GM21381 (cell line): ENCODE measurements around the gene MUC5AC.
"Not testable (repeated sequence)": the region's sequence is repeated elsewhere in the genome, so short reads cannot be mapped to it uniquely, and the experiment has no call there.

ENCODE experiments used
- ATAC-seq: cut with Tn5 transposase; IDR thresholded peaks from one replicate; pipeline ENCODE4 v1.9.1; 2021; ENCODE audit warnings: mild to moderate bottlenecking, moderate library complexity; ENCODE audit not compliant: unreplicated experiment

MUC5AC gene

DNA sequence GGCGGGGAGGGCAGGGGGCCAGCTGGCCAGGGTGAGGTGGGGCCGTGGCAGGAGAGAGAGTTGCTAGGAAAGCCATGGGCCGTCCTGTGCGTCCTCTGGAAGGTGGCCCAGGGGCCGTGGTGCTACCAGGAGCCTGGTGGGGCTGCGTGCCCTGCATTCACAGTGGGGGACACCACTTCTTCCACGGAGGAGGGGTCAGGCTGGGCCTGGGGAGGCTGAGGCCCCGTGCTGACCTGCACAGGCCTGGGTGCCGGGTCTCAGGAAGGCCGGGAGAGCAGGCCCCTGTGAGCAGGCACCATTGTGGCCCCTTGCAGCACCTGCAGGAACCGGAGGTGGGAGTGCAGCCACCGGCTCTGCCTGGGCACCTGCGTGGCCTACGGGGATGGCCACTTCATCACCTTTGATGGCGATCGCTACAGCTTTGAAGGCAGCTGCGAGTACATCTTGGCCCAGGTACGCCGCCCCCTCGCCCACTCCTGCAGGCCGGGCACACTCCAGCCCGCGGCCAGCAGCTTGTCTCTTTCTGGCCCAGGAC is 77.1 kb downstream of the MUC5AC start:
- no peak for ATAC-seq

DNA sequence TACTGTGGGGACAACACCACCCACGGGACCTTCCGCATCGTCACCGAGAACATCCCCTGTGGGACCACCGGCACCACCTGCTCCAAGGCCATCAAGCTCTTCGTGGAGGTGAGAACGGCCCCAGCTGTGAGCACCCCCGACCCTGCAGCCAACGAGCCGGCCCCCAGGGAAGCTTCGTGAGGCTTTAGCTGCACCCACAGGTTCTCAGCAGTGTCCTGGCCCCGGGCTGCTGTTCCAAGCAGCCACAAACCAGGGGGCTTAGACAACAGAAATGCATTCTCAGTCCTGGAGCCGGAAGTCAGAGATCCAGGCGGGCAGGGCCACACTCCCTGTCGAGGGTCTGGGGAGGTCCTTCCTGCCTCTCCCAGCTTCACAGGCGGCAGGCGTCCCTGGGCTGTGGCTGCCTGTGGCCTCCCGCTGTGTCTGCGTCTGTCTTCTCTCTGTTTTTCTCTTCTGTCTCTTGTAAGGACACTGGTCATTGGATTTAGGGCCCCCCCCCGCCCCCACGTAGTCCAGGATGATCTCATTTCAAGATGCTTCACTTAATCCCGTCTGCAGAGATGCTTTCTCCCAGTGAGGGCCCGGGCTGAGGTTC is 77.7 kb downstream of the MUC5AC start:
- no peak for ATAC-seq

DNA sequence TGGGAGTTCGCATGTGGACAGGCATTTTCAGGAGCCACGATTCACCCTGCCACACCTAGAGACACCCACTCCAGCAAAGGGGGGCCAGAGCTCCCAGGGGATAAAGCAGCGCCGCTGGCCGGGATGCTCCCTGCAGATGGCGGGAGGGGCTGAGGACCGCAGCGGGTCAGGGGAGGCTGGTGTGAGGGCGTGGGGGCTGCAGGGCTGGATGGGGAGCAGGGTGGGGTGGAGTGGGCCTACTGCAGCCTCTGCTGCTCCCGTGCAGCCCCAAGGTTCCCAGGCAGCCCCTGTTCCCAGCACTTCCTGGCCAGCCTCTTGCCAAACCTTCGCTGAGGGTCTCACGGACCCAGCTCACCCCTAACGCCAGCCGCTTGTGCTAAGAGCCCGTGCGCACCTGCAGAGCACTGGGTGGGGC is 78.2 kb downstream of the MUC5AC start:
- no peak for ATAC-seq

DNA sequence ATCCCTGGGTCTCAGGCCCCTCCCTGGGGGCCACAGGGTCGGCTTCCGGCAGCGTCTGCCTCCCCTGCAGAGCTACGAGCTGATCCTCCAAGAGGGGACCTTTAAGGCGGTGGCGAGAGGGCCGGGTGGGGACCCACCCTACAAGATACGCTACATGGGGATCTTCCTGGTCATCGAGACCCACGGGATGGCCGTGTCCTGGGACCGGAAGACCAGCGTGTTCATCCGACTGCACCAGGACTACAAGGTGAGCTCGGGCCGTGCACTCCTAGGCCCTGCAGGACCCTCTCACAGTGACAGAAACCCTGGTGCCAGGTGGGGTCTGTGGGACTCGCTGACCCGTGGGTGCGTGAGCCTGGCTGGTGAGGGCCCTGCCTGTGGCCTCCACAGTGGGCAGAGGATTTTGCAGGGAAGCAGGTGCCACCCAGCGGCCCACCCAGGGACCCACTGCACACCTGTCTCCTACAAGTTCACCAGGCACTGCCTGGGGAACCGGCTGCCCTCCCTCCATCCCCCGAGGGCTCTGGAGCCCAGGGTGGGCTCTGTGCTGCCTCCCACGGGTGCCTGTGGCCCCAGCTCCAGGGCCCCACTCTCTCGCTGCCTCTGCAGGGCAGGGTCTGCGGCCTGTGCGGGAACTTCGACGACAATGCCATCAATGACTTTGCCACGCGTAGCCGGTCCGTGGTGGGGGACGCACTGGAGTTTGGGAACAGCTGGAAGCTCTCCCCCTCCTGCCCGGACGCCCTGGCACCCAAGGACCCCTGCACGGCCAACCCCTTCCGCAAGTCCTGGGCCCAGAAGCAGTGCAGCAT is 78.8 kb downstream of the MUC5AC start:
- no peak for ATAC-seq

DNA sequence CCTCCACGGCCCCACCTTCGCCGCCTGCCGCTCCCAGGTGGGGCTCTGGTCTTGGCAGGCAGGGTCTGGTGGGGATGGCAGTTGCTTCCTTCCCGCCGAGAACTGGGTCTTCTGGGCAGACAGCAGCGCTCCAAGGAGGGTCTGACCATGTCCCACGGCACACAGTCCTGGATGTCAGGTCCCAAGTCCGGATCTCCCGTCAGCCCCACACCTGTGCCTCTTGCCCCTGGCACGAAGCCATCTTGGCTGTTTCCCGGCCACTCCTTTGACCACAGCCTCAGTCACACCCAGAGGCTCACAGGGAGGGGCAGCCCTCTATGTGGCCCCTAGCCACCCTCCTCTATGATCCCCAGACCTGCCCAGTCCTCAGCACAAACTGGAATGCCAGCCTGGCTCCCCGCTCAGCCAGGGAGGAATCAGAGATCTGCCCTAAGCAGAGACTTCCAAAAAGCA is 79.4 kb downstream of the MUC5AC start:
- ATAC-seq, result no peak

DNA sequence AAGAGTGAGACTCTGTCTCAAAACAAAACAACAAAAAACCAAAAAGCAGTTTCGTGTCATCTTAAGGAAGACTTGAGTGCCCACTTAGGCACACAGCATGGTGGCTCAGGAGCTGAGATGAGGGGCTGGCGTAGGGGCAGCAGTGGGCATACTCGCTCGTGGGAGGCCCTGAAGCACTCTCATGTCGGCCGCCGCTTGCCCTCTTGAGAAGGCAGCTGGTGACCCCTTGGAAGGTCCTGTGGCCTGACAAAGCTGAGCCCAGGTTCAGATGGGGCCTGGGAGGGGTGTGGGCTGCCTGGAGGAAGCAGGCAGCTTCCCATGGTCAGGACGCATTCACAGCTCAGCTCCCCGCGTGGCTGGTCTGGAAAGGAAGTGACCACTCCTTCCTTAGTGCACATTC is 80.1 kb downstream of the MUC5AC start:
- no peak for ATAC-seq

DNA sequence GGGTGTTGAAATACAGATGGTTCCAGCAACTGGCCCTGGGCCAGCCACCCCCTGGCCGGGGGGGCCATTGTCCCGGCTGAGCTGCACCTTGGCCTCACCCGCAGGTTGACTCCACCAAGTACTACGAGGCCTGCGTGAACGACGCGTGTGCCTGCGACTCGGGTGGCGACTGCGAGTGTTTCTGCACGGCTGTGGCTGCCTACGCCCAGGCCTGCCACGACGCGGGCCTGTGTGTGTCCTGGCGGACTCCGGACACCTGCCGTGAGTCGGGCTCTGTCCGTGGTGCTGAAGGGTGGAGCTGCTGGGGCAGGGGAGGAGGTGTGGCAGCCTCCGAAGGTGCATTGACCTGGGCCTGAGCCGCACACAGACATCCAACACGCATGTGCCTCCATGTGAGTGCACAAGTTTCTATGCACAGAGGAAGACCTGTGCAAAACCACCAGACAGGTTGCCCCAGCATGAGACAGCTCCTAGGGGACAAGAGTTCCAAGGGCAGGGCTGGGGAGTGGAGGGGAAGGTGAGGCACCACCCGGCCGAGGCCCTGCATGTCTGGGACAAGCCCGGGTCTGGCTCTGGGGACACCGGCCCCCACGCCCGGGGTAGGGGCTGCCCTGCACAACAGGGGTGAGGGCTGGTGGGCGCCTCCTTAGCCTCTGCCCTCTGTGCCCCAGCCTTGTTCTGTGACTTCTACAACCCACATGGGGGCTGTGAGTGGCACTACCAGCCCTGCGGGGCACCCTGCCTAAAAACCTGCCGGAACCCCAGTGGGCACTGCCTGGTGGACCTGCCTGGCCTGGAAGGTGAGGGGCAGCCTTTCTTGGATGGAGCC is 81.2 kb downstream of the MUC5AC start:
- ATAC-seq, result no peak

DNA sequence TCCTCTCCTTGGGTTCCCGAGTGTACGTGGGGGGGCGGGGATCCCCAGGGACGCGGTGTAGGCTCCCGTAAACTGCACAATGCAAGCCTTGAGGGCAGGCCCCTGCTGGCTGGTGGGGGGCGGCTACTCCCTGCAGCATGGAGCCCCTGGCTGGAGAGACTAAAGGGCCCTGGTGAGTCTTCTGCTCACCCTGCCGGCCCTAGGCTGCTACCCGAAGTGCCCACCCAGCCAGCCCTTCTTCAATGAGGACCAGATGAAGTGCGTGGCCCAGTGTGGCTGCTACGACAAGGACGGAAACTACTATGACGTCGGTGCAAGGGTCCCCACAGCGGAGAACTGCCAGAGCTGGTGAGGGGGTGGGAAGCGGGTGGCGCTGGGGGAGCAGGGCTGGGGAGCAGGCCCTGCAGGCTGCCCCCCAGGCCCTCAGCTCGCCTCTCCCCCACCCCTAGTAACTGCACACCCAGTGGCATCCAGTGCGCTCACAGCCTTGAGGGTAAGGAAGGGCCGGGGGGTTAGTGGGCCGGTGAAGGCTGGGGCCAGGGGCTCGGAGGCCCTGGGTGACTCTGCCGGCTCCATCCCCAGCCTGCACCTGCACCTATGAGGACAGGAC is 81.9 kb downstream of the MUC5AC start:
- no peak for ATAC-seq

DNA sequence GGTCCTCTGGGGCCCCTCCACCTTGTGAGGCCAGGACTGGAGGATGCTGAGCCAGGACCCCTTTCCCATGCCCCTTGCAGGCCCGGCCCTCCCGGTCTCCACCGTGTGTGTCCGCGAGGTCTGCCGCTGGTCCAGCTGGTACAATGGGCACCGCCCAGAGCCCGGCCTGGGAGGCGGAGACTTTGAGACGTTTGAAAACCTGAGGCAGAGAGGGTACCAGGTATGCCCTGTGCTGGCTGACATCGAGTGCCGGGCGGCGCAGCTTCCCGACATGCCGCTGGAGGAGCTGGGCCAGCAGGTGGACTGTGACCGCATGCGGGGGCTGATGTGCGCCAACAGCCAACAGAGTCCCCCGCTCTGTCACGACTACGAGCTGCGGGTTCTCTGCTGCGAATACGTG is 83.0 kb downstream of the MUC5AC start:
- ATAC-seq, result no peak

DNA sequence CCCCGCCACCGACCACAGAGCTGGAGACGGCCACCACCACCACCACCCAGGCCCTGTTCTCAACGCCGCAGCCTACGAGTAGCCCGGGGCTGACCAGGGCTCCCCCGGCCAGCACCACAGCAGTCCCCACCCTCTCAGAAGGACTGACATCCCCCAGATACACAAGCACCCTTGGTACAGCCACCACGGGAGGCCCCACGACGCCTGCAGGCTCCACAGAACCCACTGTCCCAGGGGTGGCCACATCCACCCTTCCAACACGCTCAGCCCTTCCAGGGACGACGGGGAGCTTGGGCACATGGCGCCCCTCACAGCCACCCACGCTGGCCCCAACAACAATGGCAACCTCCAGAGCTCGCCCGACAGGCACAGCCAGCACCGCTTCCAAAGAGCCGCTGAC is 84.0 kb downstream of the MUC5AC start:
- ATAC-seq, result no peak

DNA sequence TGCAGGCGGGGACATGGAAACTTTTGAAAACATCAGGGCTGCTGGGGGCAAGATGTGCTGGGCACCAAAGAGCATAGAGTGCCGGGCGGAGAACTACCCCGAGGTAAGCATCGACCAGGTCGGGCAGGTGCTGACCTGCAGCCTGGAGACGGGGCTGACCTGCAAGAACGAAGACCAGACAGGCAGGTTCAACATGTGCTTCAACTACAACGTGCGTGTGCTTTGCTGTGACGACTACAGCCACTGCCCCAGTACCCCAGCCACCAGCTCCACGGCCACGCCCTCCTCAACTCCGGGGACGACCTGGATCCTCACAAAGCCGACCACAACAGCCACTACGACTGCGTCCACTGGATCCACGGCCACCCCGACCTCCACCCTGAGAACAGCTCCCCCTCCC is 84.5 kb downstream of the MUC5AC start:
- ATAC-seq, result no peak

DNA sequence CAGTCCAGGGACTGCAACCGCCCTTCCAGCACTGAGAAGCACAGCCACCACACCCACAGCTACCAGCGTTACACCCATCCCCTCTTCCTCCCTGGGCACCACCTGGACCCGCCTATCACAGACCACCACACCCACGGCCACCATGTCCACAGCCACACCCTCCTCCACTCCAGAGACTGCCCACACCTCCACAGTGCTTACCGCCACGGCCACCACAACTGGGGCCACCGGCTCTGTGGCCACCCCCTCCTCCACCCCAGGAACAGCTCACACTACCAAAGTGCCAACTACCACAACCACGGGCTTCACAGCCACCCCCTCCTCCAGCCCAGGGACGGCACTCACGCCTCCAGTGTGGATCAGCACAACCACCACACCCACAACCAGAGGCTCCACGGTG is 85.0 kb downstream of the MUC5AC start:
- ATAC-seq, result not testable (repeated sequence)

DNA sequence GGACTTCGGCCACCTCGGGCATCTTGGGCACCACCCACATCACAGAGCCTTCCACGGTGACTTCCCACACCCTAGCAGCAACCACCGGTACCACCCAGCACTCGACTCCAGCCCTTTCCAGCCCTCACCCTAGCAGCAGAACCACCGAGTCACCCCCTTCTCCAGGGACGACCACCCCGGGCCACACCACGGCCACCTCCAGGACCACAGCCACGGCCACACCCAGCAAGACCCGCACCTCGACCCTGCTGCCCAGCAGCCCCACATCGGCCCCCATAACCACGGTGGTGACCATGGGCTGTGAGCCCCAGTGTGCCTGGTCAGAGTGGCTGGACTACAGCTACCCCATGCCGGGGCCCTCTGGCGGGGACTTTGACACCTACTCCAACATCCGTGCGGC is 85.8 kb downstream of the MUC5AC start:
- not testable (repeated sequence) for ATAC-seq

DNA sequence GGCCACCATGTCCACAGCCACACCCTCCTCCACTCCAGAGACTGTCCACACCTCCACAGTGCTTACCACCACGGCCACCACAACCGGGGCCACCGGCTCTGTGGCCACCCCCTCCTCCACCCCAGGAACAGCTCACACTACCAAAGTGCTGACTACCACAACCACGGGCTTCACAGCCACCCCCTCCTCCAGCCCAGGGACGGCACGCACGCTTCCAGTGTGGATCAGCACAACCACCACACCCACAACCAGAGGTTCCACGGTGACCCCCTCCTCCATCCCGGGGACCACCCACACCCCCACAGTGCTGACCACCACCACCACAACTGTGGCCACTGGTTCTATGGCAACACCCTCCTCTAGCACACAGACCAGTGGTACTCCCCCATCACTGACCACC is 86.8 kb downstream of the MUC5AC start:
- ATAC-seq, result not testable (repeated sequence)

DNA sequence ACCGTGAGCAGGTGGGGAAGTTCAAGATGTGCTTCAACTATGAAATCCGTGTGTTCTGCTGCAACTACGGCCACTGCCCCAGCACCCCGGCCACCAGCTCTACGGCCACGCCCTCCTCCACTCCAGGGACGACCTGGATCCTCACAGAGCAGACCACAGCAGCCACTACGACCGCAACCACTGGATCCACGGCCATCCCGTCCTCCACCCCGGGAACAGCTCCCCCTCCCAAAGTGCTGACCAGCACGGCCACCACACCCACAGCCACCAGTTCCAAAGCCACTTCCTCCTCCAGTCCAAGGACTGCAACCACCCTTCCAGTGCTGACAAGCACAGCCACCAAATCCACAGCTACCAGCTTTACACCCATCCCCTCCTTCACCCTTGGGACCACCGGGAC is 88.0 kb downstream of the MUC5AC start:
- not testable (repeated sequence) for ATAC-seq

DNA sequence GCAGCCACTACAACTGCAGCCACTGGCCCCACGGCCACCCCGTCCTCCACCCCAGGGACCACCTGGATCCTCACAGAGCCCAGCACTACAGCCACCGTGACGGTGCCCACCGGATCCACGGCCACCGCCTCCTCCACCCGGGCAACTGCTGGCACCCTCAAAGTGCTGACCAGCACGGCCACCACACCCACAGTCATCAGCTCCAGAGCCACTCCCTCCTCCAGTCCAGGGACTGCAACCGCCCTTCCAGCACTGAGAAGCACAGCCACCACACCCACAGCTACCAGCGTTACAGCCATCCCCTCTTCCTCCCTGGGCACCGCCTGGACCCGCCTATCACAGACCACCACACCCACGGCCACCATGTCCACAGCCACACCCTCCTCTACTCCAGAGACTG is 88.5 kb downstream of the MUC5AC start:
- not testable (repeated sequence) for ATAC-seq

DNA sequence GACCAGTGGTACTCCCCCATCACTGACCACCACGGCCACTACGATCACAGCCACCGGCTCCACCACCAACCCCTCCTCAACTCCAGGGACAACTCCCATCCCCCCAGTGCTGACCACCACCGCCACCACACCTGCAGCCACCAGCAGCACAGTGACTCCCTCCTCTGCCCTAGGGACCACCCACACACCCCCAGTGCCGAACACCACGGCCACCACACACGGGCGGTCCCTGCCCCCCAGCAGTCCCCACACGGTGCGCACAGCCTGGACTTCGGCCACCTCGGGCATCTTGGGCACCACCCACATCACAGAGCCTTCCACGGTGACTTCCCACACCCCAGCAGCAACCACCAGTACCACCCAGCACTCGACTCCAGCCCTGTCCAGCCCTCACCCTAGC is 89.3 kb downstream of the MUC5AC start:
- not testable (repeated sequence) for ATAC-seq

DNA sequence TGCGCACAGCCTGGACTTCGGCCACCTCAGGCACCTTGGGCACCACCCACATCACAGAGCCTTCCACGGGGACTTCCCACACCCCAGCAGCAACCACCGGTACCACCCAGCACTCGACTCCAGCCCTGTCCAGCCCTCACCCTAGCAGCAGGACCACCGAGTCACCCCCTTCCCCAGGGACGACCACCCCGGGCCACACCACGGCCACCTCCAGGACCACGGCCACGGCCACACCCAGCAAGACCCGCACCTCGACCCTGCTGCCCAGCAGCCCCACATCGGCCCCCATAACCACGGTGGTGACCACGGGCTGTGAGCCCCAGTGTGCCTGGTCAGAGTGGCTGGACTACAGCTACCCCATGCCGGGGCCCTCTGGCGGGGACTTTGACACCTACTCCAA is 91.2 kb downstream of the MUC5AC start:
- ATAC-seq, result not testable (repeated sequence)

DNA sequence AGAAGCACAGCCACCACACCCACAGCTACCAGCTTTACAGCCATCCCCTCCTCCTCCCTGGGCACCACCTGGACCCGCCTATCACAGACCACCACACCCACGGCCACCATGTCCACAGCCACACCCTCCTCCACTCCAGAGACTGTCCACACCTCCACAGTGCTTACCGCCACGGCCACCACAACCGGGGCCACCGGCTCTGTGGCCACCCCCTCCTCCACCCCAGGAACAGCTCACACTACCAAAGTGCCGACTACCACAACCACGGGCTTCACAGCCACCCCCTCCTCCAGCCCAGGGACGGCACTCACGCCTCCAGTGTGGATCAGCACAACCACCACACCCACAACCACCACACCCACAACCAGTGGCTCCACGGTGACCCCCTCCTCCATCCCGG is 92.7 kb downstream of the MUC5AC start:
- ATAC-seq, result not testable (repeated sequence)
